ENCODE data around the gene SPAG9.
A peak's percentile ranks its signal among the peaks of the same experiment; 100 is the strongest.

The SPAG9 gene

DNA sequence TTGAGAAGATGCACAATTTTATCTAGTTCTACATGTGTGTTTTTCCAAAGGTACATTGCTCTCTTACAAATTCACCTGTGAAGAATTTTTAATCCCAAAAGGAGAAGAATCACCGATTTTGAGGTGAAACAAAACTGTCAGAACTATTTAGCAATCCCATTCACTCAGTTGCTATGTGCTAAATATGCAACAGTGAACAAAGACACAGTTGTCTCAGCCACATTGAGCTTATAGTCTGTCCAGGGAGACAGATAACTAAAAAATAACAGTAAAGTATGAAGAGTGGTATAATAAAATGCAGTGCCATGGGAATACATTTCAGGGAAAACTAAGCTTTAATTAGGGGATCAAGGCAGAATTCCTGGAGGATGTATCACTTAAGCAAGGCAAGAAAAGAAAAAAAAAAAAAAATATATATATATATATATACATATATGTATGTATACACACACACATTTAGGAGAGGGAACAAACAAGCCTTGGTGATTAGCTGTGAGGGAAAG lies 110.4 kb downstream of the SPAG9 start:
- Histone ChIP-seq H3K4me3 (ENCODE audit: low read depth, low read length) (no peak overlapping the region), H3K4me1 (ENCODE audit: control insufficient read depth, insufficient read depth, low read length) (no peaks in the 10 kb centered on the region), H3K9me3 (ENCODE audit: control insufficient read depth, insufficient read depth, low read depth, low read length) (no peaks in the 10 kb centered on the region), H3K36me3 (ENCODE audit: control insufficient read depth in 2 of 2, insufficient read depth in 1 of 2, low read length in 2 of 2) (peaks cover 41 to 63% of the 10 kb centered on the region in 2 experiments), H3K27ac (ENCODE audit: extremely low read depth, low read depth, low read length) (no peak overlapping the region)
- CTCF ChIA-PET, result interaction anchor here (0.7 to 2.0 kb wide), 5 partner anchors 7 to 143 kb away, joined by 3 to 11 read pairs (median 3); partner anchors contain the start of gene NME1
- TF ChIP-seq GLIS2 (tag by site-specific recombination; IDR thresholded peaks at IDR 0.05) (no peak), ZNF626 (tag by site-specific recombination; IDR thresholded peaks at IDR 0.05) (no peak), ZNF660 (tag by site-specific recombination; IDR thresholded peaks at IDR 0.05) (0 out of 2 replicates have a peak, but pooled peaks have one; percentile 16), SP3 (tag by site-specific recombination; IDR thresholded peaks at IDR 0.05) (no peak), ZNF266 (tag by site-specific recombination; IDR thresholded peaks at IDR 0.05; ENCODE audit: low read depth) (no peak), KLF9 (tag by site-specific recombination; IDR thresholded peaks at IDR 0.05; ENCODE audit: low read depth) (no peak)
- TF ChIP-seq, protein P1, sequence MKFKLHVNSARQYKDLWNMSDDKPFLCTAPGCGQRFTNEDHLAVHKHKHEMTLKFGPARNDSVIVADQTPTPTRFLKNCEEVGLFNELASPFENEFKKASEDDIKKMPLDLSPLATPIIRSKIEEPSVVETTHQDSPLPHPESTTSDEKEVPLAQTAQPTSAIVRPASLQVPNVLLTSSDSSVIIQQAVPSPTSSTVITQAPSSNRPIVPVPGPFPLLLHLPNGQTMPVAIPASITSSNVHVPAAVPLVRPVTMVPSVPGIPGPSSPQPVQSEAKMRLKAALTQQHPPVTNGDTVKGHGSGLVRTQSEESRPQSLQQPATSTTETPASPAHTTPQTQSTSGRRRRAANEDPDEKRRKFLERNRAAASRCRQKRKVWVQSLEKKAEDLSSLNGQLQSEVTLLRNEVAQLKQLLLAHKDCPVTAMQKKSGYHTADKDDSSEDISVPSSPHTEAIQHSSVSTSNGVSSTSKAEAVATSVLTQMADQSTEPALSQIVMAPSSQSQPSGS (tag by site-specific recombination; IDR thresholded peaks at IDR 0.05; ENCODE audit: low read depth), result no peak
- TF ChIP-seq, protein P2, sequence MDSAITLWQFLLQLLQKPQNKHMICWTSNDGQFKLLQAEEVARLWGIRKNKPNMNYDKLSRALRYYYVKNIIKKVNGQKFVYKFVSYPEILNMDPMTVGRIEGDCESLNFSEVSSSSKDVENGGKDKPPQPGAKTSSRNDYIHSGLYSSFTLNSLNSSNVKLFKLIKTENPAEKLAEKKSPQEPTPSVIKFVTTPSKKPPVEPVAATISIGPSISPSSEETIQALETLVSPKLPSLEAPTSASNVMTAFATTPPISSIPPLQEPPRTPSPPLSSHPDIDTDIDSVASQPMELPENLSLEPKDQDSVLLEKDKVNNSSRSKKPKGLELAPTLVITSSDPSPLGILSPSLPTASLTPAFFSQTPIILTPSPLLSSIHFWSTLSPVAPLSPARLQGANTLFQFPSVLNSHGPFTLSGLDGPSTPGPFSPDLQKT (IDR thresholded peaks at IDR 0.05; ENCODE audit: borderline replicate concordance, low read depth, low read length), result no peak
- POLR2A ChIA-PET, result no interaction called here

DNA sequence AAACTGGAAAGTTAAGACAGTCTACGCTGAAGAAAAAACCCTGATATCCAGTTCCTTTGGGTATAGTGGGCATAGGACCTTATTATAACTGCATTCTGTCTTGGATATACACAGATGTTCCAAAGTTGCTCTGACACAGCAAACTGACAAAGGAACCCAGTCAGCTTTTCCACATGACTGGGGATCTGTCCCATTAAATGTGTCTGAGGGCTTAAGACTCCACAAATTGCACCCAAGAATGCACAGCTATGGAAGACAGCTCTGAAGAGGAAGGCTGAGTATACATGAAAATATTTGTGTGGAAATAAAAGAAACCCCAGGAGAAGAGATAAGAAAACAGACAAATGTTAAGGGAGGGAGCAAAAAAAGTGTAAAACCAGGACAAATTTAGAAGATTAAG lies 114.1 kb downstream of the SPAG9 start:
- no peak overlapping the region for H3K27ac ChIP-seq (ENCODE audit: extremely low read depth, low read depth, low read length)
- H3K4me3 ChIP-seq (ENCODE audit: low read depth, low read length), result no peak overlapping the region
- no peaks in the 10 kb centered on the region for H3K4me1 ChIP-seq (ENCODE audit: control insufficient read depth, insufficient read depth, low read length)
- CTCF ChIA-PET, result interaction anchor here (10.9 kb wide), 1 partner anchor 147 kb away, joined by 107 read pairs; the partner anchor contains the start of gene NME1
- POLR2A ChIA-PET, result no interaction called here
- peaks cover 40 to 65% of the 10 kb centered on the region in 2 experiments for H3K36me3 ChIP-seq (ENCODE audit: control insufficient read depth in 2 of 2, insufficient read depth in 1 of 2, low read length in 2 of 2)
- TF ChIP-seq, protein P3, sequence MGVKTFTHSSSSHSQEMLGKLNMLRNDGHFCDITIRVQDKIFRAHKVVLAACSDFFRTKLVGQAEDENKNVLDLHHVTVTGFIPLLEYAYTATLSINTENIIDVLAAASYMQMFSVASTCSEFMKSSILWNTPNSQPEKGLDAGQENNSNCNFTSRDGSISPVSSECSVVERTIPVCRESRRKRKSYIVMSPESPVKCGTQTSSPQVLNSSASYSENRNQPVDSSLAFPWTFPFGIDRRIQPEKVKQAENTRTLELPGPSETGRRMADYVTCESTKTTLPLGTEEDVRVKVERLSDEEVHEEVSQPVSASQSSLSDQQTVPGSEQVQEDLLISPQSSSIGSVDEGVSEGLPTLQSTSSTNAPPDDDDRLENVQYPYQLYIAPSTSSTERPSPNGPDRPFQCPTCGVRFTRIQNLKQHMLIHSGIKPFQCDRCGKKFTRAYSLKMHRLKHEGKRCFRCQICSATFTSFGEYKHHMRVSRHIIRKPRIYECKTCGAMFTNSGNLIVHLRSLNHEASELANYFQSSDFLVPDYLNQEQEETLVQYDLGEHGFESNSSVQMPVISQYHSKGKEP (tag by site-specific recombination; IDR thresholded peaks at IDR 0.05), result no peak
- TF ChIP-seq ZSCAN30 (tag by site-specific recombination; IDR thresholded peaks at IDR 0.05) (no peak), ZNF510 (tag by site-specific recombination; IDR thresholded peaks at IDR 0.05; ENCODE audit: insufficient replicate concordance) (no peak), ZNF660 (tag by site-specific recombination; IDR thresholded peaks at IDR 0.05) (no peak), GLIS2 (tag by site-specific recombination; IDR thresholded peaks at IDR 0.05) (no peak)
- TF ChIP-seq, protein P4, sequence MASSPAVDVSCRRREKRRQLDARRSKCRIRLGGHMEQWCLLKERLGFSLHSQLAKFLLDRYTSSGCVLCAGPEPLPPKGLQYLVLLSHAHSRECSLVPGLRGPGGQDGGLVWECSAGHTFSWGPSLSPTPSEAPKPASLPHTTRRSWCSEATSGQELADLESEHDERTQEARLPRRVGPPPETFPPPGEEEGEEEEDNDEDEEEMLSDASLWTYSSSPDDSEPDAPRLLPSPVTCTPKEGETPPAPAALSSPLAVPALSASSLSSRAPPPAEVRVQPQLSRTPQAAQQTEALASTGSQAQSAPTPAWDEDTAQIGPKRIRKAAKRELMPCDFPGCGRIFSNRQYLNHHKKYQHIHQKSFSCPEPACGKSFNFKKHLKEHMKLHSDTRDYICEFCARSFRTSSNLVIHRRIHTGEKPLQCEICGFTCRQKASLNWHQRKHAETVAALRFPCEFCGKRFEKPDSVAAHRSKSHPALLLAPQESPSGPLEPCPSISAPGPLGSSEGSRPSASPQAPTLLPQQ (tag by site-specific recombination; IDR thresholded peaks at IDR 0.05), result no peak
- TF ChIP-seq, protein P5, sequence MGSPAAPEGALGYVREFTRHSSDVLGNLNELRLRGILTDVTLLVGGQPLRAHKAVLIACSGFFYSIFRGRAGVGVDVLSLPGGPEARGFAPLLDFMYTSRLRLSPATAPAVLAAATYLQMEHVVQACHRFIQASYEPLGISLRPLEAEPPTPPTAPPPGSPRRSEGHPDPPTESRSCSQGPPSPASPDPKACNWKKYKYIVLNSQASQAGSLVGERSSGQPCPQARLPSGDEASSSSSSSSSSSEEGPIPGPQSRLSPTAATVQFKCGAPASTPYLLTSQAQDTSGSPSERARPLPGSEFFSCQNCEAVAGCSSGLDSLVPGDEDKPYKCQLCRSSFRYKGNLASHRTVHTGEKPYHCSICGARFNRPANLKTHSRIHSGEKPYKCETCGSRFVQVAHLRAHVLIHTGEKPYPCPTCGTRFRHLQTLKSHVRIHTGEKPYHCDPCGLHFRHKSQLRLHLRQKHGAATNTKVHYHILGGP (tag by site-specific recombination; IDR thresholded peaks at IDR 0.05), result no peak
- TF ChIP-seq, protein P6, sequence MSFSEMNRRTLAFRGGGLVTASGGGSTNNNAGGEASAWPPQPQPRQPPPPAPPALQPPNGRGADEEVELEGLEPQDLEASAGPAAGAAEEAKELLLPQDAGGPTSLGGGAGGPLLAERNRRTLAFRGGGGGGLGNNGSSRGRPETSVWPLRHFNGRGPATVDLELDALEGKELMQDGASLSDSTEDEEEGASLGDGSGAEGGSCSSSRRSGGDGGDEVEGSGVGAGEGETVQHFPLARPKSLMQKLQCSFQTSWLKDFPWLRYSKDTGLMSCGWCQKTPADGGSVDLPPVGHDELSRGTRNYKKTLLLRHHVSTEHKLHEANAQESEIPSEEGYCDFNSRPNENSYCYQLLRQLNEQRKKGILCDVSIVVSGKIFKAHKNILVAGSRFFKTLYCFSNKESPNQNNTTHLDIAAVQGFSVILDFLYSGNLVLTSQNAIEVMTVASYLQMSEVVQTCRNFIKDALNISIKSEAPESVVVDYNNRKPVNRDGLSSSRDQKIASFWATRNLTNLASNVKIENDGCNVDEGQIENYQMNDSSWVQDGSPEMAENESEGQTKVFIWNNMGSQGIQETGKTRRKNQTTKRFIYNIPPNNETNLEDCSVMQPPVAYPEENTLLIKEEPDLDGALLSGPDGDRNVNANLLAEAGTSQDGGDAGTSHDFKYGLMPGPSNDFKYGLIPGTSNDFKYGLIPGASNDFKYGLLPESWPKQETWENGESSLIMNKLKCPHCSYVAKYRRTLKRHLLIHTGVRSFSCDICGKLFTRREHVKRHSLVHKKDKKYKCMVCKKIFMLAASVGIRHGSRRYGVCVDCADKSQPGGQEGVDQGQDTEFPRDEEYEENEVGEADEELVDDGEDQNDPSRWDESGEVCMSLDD (tag by site-specific recombination; IDR thresholded peaks at IDR 0.05), result no peak
- H3K9me3 ChIP-seq (ENCODE audit: control insufficient read depth, insufficient read depth, low read depth, low read length), result no peaks in the 10 kb centered on the region
